Neural cell (in vitro differentiated cells): ENCODE results near the gene CFAP45. TPM values are rescaled to one million over a fixed set of nuclear protein-coding genes. Genes with fewer than 3 reads are reported as not detected.

Experiments
- H2AFZ ChIP-seq: fragments of 200-600, 300-800 bp; sonication (generic), shearing (Covaris generic); 2 replicates; pipeline ENCODE4 v1.6.0; 2014; ENCODE audit warnings: low read depth, mild to moderate bottlenecking, antibody characterized with exemption, low read length, moderate library complexity
- H3F3A ChIP-seq: fragments of 200-600 bp; shearing (Covaris generic); 2 replicates; pipeline ENCODE4 v1.6.1; 2016; ENCODE audit warnings: mild to moderate bottlenecking, moderate library complexity, mixed read lengths, antibody characterized with exemption, low read length; ENCODE audit not compliant: insufficient read depth, poor library complexity, severe bottlenecking
- H3K27ac ChIP-seq: fragments of 200-600, 300-800 bp; sonication (generic), shearing (Covaris generic); 2 replicates; pipeline ENCODE4 v1.5.1; 2014; ENCODE audit warnings: mild to moderate bottlenecking, low read length, moderate library complexity
- H3K27me3 ChIP-seq: fragments of 300-800, 200-600 bp; sonication (generic), shearing (Covaris generic); 2 replicates; pipeline ENCODE4 v1.6.0; 2014; ENCODE audit warnings: mild to moderate bottlenecking, low read depth, low read length, moderate library complexity; ENCODE audit not compliant: insufficient read depth
- H3K36me3 ChIP-seq: fragments of 300-800, 200-600 bp; sonication (generic), shearing (Covaris generic); 2 replicates; pipeline ENCODE4 v1.5.1; 2014; ENCODE audit warnings: mild to moderate bottlenecking, antibody characterized with exemption, low read length, moderate library complexity; ENCODE audit not compliant: insufficient read depth
- H3K4me2 ChIP-seq: fragments of 300-800, 200-600 bp; sonication (generic), shearing (Covaris generic); 2 replicates; pipeline ENCODE4 v1.6.0; 2014; ENCODE audit warnings: mild to moderate bottlenecking, low read length
- H3K4me3 ChIP-seq: fragments of 300-800, 200-600 bp; sonication (generic), shearing (Covaris generic); 2 replicates; pipeline ENCODE4 v1.5.1; 2014; ENCODE audit warnings: mild to moderate bottlenecking, low read length, moderate library complexity
- H3K79me2 ChIP-seq: fragments of 200-600 bp; shearing (Covaris generic); replicated peaks from 2 replicates; pipeline ENCODE4 v1.6.0; 2014; ENCODE audit warnings: mild to moderate bottlenecking, low read length, moderate library complexity; ENCODE audit not compliant: insufficient read depth
- H3K9ac ChIP-seq: fragments of 300-800, 200-600 bp; sonication (generic), shearing (Covaris generic); 2 replicates; pipeline ENCODE4 v1.6.1; 2016; ENCODE audit warnings: mild to moderate bottlenecking, low read length, mixed read lengths
- H3K9me2 ChIP-seq: fragments of 200-600 bp; shearing (Covaris generic); 2 replicates; pipeline ENCODE4 v1.6.1; 2016; ENCODE audit warnings: mild to moderate bottlenecking, low read length, mixed read lengths; ENCODE audit not compliant: insufficient read depth
- H3K9me3 ChIP-seq: fragments of 200-600, 300-800 bp; sonication (generic), shearing (Covaris generic); 2 replicates; pipeline ENCODE4 v1.6.1; 2016; ENCODE audit warnings: mild to moderate bottlenecking, mixed run types, low read length, moderate library complexity, mixed read lengths
- H4K20me1 ChIP-seq: fragments of 200-600 bp; shearing (Covaris generic); 2 replicates; pipeline ENCODE4 v1.6.1; 2016; ENCODE audit warnings: mild to moderate bottlenecking, mixed run types; ENCODE audit not compliant: insufficient read depth
- EP300 ChIP-seq: fragments of 450-650 bp; conservative IDR thresholded peaks from 2 replicates; pipeline ENCODE4 v1.6.1; 2014; ENCODE audit warnings: antibody characterized with exemption, mild to moderate bottlenecking, moderate library complexity; ENCODE audit not compliant: poor library complexity, severe bottlenecking
- EZH2 ChIP-seq: fragments of 200-600, 300-800 bp; shearing (Covaris generic), sonication (generic); IDR thresholded peaks from 2 replicates; pipeline ENCODE4 v1.6.1; 2014; ENCODE audit warnings: antibody characterized with exemption, low read length, borderline replicate concordance, mild to moderate bottlenecking; ENCODE audit not compliant: insufficient read depth, poor library complexity, severe bottlenecking
- MXI1 ChIP-seq: fragments of 450-650 bp; conservative IDR thresholded peaks from 2 replicates; pipeline ENCODE4 v1.6.1; 2014; ENCODE audit warnings: antibody characterized with exemption, mild to moderate bottlenecking; ENCODE audit not compliant: poor library complexity, severe bottlenecking
- POLR2AphosphoS5 ChIP-seq: IDR thresholded peaks from 2 replicates; pipeline ENCODE4 v1.6.1; 2012
- RAD21 ChIP-seq: fragments of 450-650 bp; conservative IDR thresholded peaks from 2 replicates; pipeline ENCODE4 v1.6.1; 2014; ENCODE audit warnings: antibody characterized with exemption, mild to moderate bottlenecking, moderate library complexity
- SMC3 ChIP-seq: fragments of 450-650 bp; conservative IDR thresholded peaks from 2 replicates; pipeline ENCODE4 v1.6.1; 2014; ENCODE audit warnings: antibody characterized with exemption, mild to moderate bottlenecking, moderate library complexity; ENCODE audit not compliant: poor library complexity
- TAF1 ChIP-seq: IDR thresholded peaks from 2 replicates; pipeline ENCODE4 v1.6.1; 2012; ENCODE audit warnings: low read depth
- polyA plus RNA-seq: library from polyadenylated mRNA; depleted of rRNA; stranded (reverse); fragments of >200 nt; gene quantifications from 2 replicates; pipeline ENCODE4 v1.2.3, GENCODE V29; 2014
- small RNA-seq, 3 experiments: library from RNA; depleted of rRNA; stranded (forward); fragments of <200 nt; gene quantifications; one replicate each; pipeline ENCODE3, GENCODE V24; 2012
- TF ChIP-seq, protein P1 (sequence below): fragments of 450-650 bp; IDR thresholded peaks from 2 replicates; pipeline ENCODE4 v1.5.1; 2014; ENCODE audit warnings: antibody characterized with exemption, mild to moderate bottlenecking, moderate library complexity; ENCODE audit not compliant: poor library complexity, severe bottlenecking
- TF ChIP-seq, protein P2 (sequence below): IDR thresholded peaks from 2 replicates; pipeline ENCODE4 v1.6.1; 2012; ENCODE audit warnings: borderline replicate concordance

CFAP45 gene
- polyA plus RNA-seq, 1 donor from 2014 or later: 0.12 TPM

DNA sequence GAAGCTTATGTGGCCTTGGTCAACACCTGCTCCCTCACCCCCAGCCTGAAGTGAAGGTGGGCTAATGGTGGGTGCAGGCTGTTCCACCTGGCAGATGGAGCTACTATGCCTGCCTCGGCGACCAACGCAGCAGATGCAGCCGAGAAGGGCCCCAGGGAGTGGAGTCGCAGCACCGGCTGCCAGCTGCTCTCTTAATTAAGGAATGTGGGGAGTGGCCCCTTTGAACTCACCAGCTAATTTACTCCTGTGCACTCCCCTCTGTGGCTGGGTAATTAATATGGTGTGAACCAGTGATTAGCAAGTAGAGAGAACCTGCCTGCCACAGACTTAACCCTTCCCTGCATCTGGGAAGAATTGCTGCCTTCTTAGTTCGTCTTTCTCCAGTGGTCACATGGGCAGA is 76.6 kb downstream of the CFAP45 start:
- H3K9me3 ChIP-seq: no peaks in the 10 kb centered on the region
- no peaks in the 10 kb centered on the region for H3K9me2 ChIP-seq
- no peaks in the 10 kb centered on the region for H3F3A ChIP-seq
- H4K20me1 ChIP-seq: no peaks in the 10 kb centered on the region
- H2AFZ ChIP-seq: no peak overlapping the region
- H3K4me3 ChIP-seq: no peak overlapping the region
- H3K27me3 ChIP-seq: peaks cover 62% of the 10 kb centered on the region
- no peaks in the 10 kb centered on the region for H3K79me2 ChIP-seq
- H3K36me3 ChIP-seq: no peaks in the 10 kb centered on the region
- H3K27ac ChIP-seq: no peak overlapping the region
- no peak overlapping the region for H3K9ac ChIP-seq
- TF ChIP-seq, protein P1, sequence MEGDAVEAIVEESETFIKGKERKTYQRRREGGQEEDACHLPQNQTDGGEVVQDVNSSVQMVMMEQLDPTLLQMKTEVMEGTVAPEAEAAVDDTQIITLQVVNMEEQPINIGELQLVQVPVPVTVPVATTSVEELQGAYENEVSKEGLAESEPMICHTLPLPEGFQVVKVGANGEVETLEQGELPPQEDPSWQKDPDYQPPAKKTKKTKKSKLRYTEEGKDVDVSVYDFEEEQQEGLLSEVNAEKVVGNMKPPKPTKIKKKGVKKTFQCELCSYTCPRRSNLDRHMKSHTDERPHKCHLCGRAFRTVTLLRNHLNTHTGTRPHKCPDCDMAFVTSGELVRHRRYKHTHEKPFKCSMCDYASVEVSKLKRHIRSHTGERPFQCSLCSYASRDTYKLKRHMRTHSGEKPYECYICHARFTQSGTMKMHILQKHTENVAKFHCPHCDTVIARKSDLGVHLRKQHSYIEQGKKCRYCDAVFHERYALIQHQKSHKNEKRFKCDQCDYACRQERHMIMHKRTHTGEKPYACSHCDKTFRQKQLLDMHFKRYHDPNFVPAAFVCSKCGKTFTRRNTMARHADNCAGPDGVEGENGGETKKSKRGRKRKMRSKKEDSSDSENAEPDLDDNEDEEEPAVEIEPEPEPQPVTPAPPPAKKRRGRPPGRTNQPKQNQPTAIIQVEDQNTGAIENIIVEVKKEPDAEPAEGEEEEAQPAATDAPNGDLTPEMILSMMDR: no peak
- TF ChIP-seq EZH2 (no peak), EP300 (no peak), MXI1 (no peak), SMC3 (no peak), TAF1 (no peak), RAD21 (no peak), POLR2AphosphoS5 (no peak)
- TF ChIP-seq, protein P2, sequence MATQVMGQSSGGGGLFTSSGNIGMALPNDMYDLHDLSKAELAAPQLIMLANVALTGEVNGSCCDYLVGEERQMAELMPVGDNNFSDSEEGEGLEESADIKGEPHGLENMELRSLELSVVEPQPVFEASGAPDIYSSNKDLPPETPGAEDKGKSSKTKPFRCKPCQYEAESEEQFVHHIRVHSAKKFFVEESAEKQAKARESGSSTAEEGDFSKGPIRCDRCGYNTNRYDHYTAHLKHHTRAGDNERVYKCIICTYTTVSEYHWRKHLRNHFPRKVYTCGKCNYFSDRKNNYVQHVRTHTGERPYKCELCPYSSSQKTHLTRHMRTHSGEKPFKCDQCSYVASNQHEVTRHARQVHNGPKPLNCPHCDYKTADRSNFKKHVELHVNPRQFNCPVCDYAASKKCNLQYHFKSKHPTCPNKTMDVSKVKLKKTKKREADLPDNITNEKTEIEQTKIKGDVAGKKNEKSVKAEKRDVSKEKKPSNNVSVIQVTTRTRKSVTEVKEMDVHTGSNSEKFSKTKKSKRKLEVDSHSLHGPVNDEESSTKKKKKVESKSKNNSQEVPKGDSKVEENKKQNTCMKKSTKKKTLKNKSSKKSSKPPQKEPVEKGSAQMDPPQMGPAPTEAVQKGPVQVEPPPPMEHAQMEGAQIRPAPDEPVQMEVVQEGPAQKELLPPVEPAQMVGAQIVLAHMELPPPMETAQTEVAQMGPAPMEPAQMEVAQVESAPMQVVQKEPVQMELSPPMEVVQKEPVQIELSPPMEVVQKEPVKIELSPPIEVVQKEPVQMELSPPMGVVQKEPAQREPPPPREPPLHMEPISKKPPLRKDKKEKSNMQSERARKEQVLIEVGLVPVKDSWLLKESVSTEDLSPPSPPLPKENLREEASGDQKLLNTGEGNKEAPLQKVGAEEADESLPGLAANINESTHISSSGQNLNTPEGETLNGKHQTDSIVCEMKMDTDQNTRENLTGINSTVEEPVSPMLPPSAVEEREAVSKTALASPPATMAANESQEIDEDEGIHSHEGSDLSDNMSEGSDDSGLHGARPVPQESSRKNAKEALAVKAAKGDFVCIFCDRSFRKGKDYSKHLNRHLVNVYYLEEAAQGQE: no peak
- H3K4me2 ChIP-seq: no peak overlapping the region

Small RNA genes lying within 50 kb of the gene (small RNA-seq; reads per million reads assigned to genes)
- gene MIR4259 (0 reads per million in 3 experiments), gene RF00570 (0.10 to 0.16 (median 0.13) reads per million in 3 experiments)

Other genes with a start within 250 kb of the CFAP45 start
- gene CRP, start 185.6 kb downstream of the CFAP45 start, polyA plus RNA-seq: 0.58 and 0.98 TPM in 2 replicates
- 3.7 and 5.4 TPM in 2 replicates for gene DUSP23, start 119.2 kb downstream of the CFAP45 start, polyA plus RNA-seq
- not detected in 2 replicates for gene FCRL6, start 97.8 kb downstream of the CFAP45 start, polyA plus RNA-seq
- not detected in 2 replicates for gene SLAMF8, start 73.3 kb downstream of the CFAP45 start, polyA plus RNA-seq
- 0.37 TPM in 1 of 2 replicates, not detected in the other for gene VSIG8, start 37.5 kb downstream of the CFAP45 start, polyA plus RNA-seq
- 0.52 and 0.90 TPM in 2 replicates for gene TAGLN2, start 25.3 kb upstream of the CFAP45 start, polyA plus RNA-seq
- gene IGSF9, start 45.4 kb upstream of the CFAP45 start, polyA plus RNA-seq: 10.7 and 11.8 TPM in 2 replicates
- gene SLAMF9, start 54.1 kb upstream of the CFAP45 start, polyA plus RNA-seq: not detected in 2 replicates
- gene PIGM, start 131.8 kb upstream of the CFAP45 start, polyA plus RNA-seq: 3.4 and 3.8 TPM in 2 replicates
- not detected in 2 replicates for gene KCNJ10, start 170.0 kb upstream of the CFAP45 start, polyA plus RNA-seq
- gene KCNJ9, start 181.4 kb upstream of the CFAP45 start, polyA plus RNA-seq: 8.0 and 9.8 TPM in 2 replicates
- 26.9 and 27.3 TPM in 2 replicates for gene IGSF8, start 198.5 kb upstream of the CFAP45 start, polyA plus RNA-seq
- 0.12 and 0.14 TPM in 2 replicates for gene ATP1A2, start 215.6 kb upstream of the CFAP45 start, polyA plus RNA-seq